Iris pigment epithelial cell (primary cell): ENCODE measurements around the gene FURIN.
"Not testable (repeated sequence)": the region's sequence is repeated elsewhere in the genome, so short reads cannot be mapped to it uniquely, and the experiment has no call there.

ENCODE experiments used
- DNase-seq: peaks from one replicate; pipeline ENCODE4 v3.0.0-alpha.2; 2011; ENCODE audit warnings: low read depth

The FURIN gene

DNA sequence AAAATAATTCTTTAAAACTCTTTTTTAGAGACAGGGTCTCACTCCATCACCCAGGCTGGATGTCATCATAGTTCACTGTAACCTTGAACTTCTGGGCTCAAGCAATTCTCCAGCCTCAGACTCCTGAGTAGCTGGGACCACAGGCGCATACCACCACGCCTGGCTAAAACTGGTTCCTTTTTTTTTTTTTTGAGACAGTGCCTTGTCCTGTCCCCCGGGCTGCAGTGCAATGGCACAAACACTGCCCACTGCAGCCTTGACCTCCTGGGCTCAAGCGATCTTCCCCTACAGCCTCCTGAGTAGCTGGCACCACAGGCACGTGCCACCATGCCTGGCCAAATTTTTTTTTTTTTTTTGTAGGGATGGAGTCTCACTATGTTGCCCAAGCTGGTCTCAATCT, 23.7 kb upstream of the FURIN start:
- DNase-seq = no peak

DNA sequence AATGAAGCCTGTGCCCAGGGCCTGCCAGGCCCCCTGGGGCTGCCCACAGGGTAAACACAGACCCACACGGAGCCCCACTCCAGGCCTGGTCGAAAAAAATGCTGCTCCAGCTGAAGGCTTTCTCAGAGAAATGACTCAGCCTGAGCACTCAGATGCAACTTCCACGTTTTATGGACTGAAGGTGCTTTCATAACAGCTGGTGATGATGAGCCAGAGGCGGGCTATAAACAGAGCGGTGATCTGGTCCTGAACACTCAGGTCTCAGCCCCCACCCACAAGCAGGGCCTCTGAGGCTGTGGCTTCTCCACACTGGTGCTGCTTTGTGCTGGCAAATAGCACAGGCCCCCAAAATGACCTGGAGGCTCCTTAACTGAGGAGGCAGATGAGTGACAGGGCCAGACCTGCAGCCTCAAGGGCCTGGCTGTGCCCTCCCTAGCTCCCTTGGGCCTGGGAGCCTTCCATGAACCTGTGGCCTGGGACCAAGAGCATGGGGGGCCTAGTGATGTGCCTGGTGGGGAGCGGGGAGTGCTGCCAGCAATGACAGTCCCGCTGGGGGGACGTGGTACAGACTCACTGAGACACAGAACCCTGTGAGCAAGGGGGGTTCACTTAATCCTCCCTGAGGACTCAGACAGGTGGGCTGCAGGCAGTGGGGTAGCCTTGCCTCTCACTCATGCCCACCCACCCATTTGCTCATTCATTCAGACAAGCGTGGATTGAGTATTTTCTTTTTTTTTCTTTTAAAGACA, 23.0 kb upstream of the FURIN start:
- DNase-seq = peak; percentile 91

DNA sequence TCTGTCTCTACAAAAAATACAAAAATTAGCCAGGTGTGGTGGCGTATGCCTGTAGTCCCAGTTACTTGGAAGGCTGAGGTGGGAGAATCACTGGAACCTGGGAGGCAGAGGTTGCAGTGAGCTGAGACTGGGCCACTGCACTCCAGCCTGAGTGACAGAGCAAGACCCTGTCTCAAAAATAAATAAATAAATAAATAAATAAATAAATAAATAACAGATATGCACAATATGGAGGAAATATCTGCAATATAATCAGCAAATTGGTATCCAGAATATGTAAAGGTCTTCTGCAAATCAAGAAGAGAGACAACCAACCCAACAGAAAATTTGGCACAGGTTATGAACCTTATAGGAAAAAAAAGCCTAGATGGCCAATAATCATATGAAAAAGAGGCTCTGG, 19.0 kb upstream of the FURIN start:
- not testable (repeated sequence) for DNase-seq

DNA sequence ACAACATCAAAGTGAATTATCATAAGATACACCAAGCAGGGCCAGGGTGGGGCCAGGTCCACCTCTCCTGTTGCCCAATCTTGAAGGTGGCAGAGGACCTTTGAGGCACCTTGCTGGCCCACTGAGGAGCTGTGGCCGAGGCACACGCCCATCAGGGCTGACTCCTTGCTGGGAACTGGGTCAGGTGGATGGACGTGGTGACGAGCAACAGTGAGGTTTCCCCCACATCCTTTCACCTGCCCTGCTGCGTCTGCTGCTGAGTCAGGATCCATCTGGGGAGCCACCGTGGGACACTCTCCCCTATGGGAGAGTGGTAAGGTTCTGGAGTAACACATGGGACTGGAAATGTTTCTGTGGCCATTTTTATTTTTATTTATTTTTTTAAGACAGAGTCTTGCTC, 17.3 kb upstream of the FURIN start:
- DNase-seq = no peak

DNA sequence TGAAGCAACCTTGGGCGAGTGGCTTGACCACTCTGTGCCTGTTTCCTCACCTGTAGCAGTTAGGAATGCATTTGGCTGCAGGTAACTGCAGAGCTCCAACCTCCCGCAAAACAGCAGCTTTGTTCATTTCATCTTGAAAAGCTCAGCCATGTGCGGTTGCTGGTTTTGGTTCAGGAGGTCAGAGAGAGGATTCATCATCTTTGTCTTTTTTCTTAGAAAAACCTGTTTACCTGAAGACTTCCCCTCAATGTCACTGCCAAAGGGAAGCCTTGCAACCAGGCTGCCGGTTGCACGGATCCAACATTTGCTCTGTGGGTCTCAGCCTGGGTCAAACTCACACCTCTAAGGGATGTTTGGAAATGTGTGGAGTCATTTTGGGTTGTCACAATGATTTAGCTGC, 16.4 kb upstream of the FURIN start:
- no peak for DNase-seq

DNA sequence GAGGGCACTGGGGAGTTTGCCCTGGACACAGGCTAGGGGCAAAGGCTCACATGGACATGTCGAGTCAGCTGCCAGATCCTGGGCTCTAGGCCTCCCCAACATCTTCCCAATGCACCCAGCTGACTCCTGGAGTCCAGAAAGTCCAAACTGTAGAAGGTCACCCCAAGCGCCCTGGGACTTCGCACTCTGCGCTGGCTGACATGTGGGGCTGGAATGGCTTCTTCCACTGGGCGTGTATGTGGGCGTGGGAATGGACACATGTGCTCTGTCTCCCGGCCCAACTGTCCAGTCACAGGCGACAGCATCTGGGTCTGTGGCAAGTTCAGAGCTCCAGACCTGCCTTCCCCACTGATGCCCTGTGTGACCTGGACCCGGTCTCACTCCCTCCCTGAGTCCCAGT, 13.2 kb upstream of the FURIN start:
- no peak for DNase-seq

DNA sequence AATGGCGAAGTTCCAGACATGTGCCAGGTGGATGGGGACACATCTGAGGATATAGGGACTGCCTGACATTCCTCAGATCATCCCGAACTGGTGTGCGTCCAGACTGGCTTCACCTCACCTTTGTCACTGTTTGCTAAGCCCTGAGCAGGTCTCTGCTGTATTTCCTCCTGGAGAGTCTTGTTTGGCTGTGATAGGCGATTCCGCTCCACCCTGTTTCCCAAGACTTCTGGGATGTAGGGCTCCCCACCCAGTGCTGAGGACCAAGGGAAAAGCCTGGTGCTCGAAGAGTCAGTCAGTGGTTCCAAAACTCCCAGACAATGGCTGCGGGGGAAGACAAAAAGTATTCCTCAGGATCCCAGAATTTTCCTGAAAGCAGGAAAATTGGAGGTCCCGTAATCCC, 11.1 kb upstream of the FURIN start:
- DNase-seq = no peak

DNA sequence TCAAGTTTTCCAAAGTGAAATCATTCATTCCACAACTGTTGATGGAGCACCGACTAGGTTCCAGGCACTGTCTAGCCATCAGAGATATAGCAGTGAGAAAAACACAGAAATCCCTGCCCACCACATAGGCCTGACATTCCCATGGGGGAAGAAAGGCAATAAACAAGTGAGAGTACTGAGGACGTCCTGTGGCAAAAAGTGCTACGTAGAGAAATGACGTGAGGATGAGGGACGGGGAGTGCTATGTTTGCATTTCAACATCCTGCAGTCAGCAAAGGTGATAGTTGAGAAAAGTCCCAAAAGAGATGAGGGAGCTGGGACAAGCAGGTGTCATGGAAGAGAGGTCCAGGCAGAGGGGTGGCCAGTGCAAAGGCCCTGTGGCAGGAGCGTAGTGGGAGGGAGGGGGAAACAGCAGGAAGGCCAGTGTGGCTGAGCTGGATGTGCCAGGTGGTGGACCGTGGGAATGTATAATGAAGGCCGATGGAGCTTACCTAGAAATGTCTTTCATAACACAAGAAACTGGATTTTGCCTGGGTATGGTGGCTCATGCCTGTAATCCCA, 10.4 kb upstream of the FURIN start:
- no peak for DNase-seq

DNA sequence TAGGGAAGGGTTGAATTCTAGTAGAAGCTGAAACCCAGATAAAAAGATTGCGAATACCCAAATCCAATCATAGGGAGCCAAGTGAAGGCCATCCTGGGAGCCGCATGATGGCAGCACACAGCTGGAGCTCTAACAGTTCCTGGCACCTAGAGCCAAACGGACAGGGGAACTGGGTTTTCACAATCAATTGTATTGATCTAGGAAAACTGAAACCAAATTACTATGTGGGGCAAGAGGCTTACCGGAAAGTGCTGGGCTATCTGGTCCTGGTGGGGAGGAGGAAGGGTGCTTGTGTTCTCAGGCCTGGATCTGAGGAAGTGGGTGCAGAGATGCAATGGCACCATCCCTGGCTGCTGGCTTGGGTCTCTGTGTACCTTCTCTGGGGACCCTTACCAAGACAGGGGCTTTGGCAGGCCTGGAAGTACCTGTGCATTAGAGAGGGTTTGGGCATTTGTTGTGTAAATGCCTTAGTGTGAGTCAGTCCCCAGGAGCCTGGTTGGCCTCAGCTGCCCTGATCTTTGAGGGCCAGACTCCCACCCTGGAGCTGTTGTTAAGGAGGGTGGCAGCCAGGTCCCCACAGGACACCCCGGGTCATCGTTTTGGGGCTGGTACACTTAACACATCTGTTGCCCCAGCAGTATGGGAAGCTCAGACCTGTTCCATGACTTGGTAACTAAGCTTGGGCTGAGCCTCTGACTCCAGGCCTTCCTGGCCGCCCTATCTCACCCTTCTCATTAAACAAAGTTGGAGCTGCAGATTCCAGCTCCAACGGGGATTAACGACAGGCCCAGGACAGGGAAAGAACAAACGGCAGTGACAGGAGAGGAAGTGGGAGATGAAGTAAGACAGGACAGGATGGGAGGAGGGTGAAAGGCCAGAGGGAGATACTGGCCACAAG, 8.9 kb upstream of the FURIN start:
- no peak for DNase-seq

DNA sequence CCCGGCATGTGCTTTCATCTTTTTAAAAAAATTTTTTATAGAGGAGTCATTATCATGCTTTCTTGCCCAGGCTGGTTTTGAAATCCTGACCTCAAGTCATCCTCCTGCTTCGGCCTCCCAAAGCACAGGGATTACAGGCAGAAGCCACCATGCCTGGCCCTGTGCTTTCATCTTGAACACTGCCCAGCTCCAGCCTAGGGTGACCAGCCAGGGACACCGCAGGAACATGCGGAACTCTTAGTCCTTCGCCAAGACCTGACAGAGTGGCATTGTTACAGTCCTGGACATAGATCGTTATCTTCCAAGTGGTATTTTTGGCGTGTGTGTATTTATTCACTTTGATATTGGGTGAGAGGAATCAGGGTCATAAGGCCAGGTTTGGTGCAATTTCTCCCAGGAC, 7.9 kb upstream of the FURIN start:
- no peak for DNase-seq

DNA sequence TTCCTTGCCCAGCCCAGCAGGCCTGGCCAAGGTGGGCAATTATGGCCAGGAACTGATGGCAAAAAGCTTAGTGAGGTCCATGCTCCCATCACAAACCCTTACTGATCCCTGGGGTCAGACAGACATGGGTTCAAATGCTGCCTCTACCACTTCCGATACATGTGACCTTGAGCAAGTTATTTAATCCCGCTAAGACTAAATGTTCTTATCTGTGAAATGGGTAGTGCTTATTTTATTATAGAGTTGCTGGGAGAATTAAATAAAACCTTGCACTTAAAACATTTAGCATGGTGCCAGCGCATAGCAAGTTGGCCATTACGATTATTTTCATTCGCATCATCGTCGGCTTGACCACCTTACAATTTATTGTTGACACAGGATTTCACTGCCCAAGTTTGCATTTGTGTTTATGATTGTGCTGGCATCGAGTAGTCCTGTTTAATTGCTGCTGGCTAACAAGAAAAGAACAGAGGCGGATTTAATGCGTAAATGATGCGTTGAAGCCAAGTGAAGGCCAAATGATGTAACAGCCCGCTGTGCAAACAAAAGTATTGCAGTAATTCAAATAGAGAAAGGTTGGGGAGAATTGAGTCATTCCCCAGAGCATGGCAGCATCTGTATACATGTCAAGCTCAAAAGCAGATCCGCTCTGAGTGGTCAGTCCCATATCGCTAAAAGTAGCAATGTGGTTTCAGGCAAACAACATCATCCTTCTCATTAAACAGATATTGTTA, 7.3 kb upstream of the FURIN start:
- peak; percentile 43 for DNase-seq

DNA sequence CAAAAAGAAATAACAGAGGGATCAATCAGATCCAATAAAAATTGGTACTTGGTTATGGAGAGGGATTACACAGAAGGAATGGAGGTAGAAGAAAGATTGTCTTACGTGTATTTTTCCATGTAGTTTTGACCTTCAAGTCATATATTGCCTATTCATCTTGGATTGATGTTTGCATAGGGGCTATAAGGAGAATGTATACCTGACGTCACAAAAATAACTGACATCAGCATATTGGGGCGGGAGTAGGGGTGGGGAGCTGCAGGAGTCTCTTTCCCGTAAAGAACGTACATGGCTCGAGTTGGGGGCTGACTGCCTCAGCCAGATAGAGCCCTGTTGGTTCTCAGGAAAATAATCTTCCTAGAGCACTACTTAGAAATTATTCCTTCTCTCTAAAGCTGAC, 5.9 kb upstream of the FURIN start:
- no peak for DNase-seq

DNA sequence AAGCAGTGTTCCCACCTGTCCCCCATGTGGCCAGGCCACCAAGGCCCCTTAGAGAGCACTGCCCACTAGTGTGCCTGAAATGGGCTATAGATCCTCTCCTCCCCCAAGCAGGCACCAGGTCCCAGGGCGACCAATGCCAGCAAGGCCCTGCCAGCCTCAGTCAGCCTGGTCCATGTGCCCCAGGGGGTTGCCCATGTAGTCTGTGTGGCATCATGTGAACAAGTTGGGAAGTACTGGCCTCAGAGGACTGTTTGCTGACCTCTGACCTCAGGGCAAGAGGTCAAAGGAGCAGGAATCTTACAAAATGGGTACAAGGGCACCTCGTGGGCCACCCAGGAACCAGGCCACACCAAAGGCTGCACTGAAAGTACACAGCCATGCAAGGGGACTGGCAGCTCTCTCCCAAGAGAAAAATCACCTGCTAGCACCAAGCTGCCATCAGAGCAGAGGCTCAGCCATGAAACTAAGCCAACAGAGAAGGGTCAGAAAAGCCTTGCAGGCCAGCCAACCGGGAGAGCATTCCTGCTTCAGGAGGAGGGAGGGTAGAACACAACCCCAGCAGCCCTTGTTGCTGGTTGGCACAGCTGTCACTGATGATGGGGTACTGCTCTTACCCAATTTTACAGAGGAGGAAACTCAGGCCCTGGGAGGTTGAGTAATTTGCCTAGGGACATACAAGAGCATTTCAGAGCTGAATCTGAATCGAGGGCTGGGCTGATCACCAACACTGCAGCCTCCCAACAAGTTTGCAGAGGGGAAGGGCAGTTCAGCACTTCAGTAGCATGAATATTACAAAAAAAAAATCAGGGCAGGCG, 5.2 kb upstream of the FURIN start:
- no peak for DNase-seq

DNA sequence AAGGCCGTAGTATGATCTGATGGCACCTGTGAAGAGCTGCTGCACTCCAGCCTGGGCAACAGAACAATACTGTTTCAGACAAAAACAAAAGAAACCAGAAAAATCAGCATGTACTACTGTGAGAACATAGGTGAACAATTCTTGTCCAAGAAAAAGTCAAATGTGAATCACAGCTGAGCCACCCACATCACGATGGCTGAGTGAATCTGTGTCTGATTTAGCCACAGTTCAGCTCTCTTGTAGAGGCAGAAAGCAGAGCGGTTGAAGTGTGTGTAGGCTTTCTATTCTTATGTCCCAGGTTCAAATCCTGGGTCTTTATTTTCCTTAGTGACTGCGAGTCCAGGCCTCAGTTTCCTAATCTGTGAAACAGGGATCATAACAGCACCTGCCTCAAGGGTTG, 4.4 kb upstream of the FURIN start:
- no peak for DNase-seq

DNA sequence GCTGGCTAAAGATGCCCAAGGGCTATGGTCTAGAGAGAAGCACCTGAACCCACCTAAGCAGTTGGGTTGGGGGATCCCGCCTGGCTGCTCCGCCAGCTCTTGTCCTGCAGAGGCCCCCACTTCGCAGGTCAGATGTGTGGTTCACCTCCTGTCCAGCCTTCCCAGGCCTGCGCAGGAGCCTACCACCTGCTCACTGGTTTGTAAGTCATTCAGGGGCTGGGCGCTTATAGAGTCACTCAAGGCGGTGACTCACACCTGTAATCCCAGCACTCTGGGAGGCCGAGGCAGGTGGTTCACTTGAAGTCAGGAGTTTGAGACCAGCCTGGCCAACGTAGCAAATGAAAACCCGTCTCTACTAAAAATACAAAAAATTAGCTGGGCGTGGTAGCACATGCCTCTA, 3.9 kb upstream of the FURIN start:
- DNase-seq = peak; percentile 17

DNA sequence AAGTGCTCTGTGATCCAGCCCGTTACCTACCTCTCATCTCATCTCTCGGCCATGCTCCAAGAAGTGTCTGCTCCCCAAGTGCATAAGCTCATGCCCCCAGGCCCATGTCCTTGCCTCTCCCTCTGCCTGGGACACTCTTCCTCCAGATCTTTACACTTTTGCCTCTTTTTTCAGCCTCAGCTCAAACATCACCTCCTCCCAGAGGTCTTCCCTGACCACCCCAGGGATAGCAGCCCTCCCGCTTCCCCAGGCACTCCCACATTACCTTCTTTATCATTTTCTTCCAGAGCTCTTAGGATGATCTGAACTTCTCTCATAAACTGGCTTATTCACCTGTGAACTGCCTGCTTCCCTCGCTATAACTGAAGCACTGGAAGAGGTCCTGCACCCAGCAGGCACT, 2.7 kb upstream of the FURIN start:
- no peak for DNase-seq

DNA sequence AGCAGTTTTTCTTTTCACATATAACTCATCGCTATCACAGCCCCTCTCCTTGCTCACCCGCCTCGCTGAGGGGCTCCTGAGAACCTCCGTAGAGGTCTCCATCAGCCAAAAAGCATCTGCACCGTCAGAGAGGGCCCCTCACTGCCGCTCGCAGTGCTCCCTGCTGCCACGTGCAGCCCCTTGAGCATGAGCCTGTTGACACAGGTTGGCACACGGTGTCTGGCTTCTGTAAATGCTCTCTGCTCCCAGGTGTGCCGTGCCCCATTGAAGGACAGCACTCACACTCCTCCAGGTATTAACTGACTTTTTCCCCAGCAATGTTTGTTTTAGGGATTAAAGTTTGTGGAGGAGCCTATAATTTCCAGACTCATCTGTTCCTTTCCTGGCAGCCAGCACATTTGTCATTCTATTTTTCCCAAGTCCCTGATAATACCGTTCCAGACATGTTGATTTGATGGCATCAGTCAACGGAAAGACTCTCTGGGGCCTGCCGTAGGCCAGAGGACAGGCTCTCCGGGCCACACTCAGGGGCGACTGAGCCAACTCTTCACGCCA, 2.1 kb upstream of the FURIN start:
- no peak for DNase-seq

DNA sequence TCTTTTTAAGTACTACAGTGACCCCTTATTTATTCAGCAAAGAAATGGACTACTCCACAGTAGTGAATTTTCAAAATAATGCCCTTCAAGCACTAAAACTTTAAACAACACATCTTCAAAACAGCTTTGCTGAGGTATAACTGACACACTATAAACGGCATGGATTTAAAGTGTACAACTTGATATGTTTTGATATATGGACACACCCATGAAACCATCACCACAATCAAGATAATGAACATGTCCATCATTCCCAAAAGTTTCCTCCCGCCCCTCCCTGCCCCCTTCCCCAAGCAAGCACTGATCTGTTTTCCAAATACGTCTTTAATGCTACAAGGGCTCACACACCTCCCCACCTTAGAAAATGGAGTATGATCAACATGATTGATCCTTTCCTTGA, 1.6 kb upstream of the FURIN start:
- no peak for DNase-seq

DNA sequence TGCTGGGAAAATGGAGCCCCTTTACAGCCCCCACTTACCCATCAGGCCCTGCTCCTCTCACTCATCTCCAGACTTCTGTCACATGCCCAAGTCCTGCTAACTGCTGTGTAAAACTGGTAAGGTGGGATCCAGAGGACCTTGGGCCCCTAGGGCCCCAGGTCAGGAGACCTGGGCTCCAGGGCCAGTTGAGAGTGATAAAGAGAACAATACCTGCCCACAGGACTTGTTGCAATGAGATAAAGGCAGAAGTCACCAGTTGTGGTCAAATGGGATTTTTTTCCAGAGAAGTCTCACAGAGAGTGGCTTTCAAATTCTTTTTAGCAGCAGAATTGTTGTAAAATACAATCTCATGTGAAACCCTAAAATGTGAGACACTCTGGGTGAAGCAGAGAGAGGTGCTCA, 753 bp downstream of the FURIN start:
- no peak for DNase-seq

DNA sequence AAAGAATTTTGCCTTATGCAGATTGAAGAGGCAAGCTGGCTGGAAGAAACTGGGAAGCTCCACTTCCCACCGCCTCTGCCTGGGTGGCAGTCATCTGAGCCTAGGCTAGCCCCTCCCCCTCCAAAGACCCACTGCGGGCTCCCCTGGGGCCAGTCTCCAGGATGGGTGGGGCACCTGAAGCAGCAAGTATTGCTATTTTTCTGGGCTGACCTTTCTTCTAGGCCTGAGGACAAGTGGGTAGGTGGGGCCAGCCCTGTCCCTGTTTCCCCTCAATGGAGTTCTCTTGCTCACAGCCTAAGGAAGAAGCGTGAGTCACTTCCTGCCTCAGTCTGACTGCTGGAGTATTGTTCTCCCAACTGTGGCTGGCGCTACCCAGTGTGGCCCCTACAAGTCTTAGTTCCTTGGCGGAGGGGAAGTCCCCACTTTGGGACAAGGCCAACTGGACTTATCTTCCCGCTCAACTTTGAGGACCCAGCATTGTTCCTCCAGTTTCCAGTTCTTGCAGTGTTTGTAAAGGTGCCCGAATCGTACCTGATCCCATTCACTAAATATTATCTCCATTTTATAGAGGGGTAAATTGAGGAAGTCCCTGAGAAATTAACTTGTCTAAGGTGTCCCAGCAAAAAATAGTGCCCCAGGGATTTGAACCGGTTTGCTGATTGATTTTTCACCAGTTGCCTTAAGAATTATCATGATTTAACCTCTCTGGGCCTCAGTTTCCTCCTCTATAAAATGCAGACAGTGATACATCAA, 1.4 kb downstream of the FURIN start:
- peak; percentile 87 for DNase-seq
